ENCODE data around the gene CTDSP1.

Gene CTDSP1

GRCh38 chr2:218427741-218428140, 28.1 kb downstream of the CTDSP1 start:
- DNase-seq = no peak

- DNase-seq = no peak
Observed at GRCh38 chr2:218428846-218429558, 29.3 kb downstream of the CTDSP1 start.

- peak; percentile 90 for DNase-seq
Observed at GRCh38 chr2:218429911-218430692, 30.4 kb downstream of the CTDSP1 start.

GRCh38 chr2:218430721-218431120, 31.1 kb downstream of the CTDSP1 start:
- no peak for DNase-seq

- no peak for DNase-seq
Observed at GRCh38 chr2:218431878-218432277, 32.2 kb downstream of the CTDSP1 start.

GRCh38 chr2:218432676-218433365, 33.2 kb downstream of the CTDSP1 start:
- no peak for DNase-seq

- no peak for DNase-seq
Observed at GRCh38 chr2:218434456-218434855, 34.8 kb downstream of the CTDSP1 start.

- DNase-seq = no peak
Observed at GRCh38 chr2:218435003-218435982, 35.6 kb downstream of the CTDSP1 start.

- no peak for DNase-seq
Observed at GRCh38 chr2:218436992-218437391, 37.3 kb downstream of the CTDSP1 start.

- DNase-seq = no peak
Observed at GRCh38 chr2:218437969-218438368, 38.3 kb downstream of the CTDSP1 start.

GRCh38 chr2:218438596-218438995, 38.9 kb downstream of the CTDSP1 start:
- no peak for DNase-seq

- no peak for DNase-seq
Observed at GRCh38 chr2:218444692-218445357, 45.2 kb downstream of the CTDSP1 start.

- DNase-seq = no peak
Observed at GRCh38 chr2:218445602-218446001, 45.9 kb downstream of the CTDSP1 start.

- DNase-seq = no peak
Observed at GRCh38 chr2:218446547-218446946, 46.9 kb downstream of the CTDSP1 start.

GRCh38 chr2:218447072-218447471, 47.4 kb downstream of the CTDSP1 start:
- no peak for DNase-seq

- no peak for DNase-seq
Observed at GRCh38 chr2:218448934-218449333, 49.3 kb downstream of the CTDSP1 start.

- DNase-seq = no peak
Observed at GRCh38 chr2:218452079-218452478, 52.4 kb downstream of the CTDSP1 start.
